Measurements from ENCODE around the gene BMP10. TPM values are rescaled to one million over a fixed set of nuclear protein-coding genes. Genes with fewer than 3 reads are reported as not detected.

The BMP10 gene
- total RNA-seq, 1 experiment from 2014 or later, result not detected

DNA sequence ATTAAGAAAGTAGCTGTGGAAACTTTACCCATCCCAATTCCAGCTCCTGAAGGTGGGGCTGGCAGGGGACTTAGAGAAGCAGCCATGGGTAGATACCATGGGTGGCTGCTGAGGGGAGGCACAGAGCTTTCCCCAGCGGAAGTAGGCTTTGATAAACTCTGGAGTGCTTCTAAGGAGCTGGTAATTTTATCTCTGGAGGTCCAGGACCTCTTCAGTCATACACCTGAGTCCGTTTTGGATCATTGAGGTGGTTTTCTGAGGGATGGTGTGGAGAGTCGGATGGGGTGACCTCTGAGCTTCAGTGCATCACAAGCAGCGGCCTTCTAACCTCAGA, 36.7 kb upstream of the BMP10 start:
- peaks cover 0 to 10% (median 0%) of the 10 kb centered on the region in 3 experiments; a peak in 2 of 7 replicates for H3K36me3 Mint-ChIP-seq (ENCODE audit: insufficient read depth in 1 of 3, low read depth in 3 of 3)
- H2AFZ ChIP-seq (ENCODE audit: low read length), result no peak overlapping the region
- H3K27me3 Mint-ChIP-seq (ENCODE audit: low read depth), result no peaks in the 10 kb centered on the region

More for the DNA sequence above, 36.7 kb upstream of the BMP10 start:
- peak overlapping the region; percentile 76 for H2BK20ac ChIP-seq (ENCODE audit: low read depth, low read length, poor library complexity, severe bottlenecking)
- Mint-ChIP-seq H3K9me3 (peaks cover 6 to 19% of the 10 kb centered on the region in 2 experiments; a peak in 3 of 5 replicates), H3K27ac (peak overlapping the region in 1 of 3 experiments; percentile 78; a peak in 2 of 7 replicates), H3K4me1 (peaks cover 17 to 20% of the 10 kb centered on the region in 2 experiments), H3K4me3 (no peak overlapping the region)
- H3K18ac ChIP-seq (ENCODE audit: insufficient read length, low read depth, low read length), result peak overlapping the region; percentile 61
- no peak overlapping the region for H3K56ac ChIP-seq (ENCODE audit: insufficient read length, low read depth, low read length)
- no peak overlapping the region for H3K23ac ChIP-seq (ENCODE audit: insufficient read length, low read depth, low read length)
- whole genome bisulfite sequencing (ENCODE audit: extremely low coverage, insufficient read length, low lambda C conversion rate), result no CpG with 5 or more reads among the region's 4 CpGs
- H3K23me2 ChIP-seq (ENCODE audit: insufficient read length, low read depth, low read length, poor library complexity, severe bottlenecking), result no peaks in the 10 kb centered on the region
- no peak overlapping the region for H2BK120ac ChIP-seq (ENCODE audit: low read depth, low read length, poor library complexity, severe bottlenecking)
- no peak overlapping the region for H3T11ph ChIP-seq (ENCODE audit: low read length)
- no peaks in the 10 kb centered on the region for H3K27me3 ChIP-seq (ENCODE audit: insufficient read depth, low read length)
- H4K91ac ChIP-seq (ENCODE audit: insufficient read length, low read depth, low read length), result no peak overlapping the region
- H2BK5ac ChIP-seq (ENCODE audit: insufficient read length, low read length), result no peak overlapping the region
- H3K9ac ChIP-seq (ENCODE audit: extremely low read depth, insufficient read length, low read length), result no peak overlapping the region
- H3K14ac ChIP-seq (ENCODE audit: insufficient read depth, low read length), result no peak overlapping the region; the same call in 1 of the 2 replicates
- no peak overlapping the region for H3K4me2 ChIP-seq (ENCODE audit: insufficient read depth, insufficient read length, low read length)
- no peak overlapping the region for H2BK12ac ChIP-seq (ENCODE audit: insufficient read length, low read depth, low read length)
- no peaks in the 10 kb centered on the region for H3K9me3 ChIP-seq (ENCODE audit: control insufficient read depth, low read depth, low read length)
- no peaks in the 10 kb centered on the region for H3K79me1 ChIP-seq (ENCODE audit: insufficient read depth, low read depth, low read length, poor library complexity, severe bottlenecking)
- H4K5ac ChIP-seq (ENCODE audit: insufficient read length, low read depth, low read length), result no peak overlapping the region
- no peaks in the 10 kb centered on the region for H4K20me1 ChIP-seq (ENCODE audit: control insufficient read depth, insufficient read depth, insufficient read length)
- peaks cover 5% of the 10 kb centered on the region for H3K4me1 ChIP-seq (ENCODE audit: insufficient read depth, low read length)
- H3K4ac ChIP-seq (ENCODE audit: low read depth, low read length), result no peak overlapping the region; the same call in 1 of the 2 replicates
- H3K79me2 ChIP-seq (ENCODE audit: insufficient read depth, low read length), result no peaks in the 10 kb centered on the region
- TF ChIP-seq, protein P1, sequence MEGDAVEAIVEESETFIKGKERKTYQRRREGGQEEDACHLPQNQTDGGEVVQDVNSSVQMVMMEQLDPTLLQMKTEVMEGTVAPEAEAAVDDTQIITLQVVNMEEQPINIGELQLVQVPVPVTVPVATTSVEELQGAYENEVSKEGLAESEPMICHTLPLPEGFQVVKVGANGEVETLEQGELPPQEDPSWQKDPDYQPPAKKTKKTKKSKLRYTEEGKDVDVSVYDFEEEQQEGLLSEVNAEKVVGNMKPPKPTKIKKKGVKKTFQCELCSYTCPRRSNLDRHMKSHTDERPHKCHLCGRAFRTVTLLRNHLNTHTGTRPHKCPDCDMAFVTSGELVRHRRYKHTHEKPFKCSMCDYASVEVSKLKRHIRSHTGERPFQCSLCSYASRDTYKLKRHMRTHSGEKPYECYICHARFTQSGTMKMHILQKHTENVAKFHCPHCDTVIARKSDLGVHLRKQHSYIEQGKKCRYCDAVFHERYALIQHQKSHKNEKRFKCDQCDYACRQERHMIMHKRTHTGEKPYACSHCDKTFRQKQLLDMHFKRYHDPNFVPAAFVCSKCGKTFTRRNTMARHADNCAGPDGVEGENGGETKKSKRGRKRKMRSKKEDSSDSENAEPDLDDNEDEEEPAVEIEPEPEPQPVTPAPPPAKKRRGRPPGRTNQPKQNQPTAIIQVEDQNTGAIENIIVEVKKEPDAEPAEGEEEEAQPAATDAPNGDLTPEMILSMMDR (conservative IDR thresholded peaks at IDR 0.05), result no peak
- DNase-seq, result no peak
- H3K27ac ChIP-seq (ENCODE audit: insufficient read length, low read depth, low read length), result no peak overlapping the region
- no peak overlapping the region for H2BK15ac ChIP-seq (ENCODE audit: low read depth, low read length)
- no peak overlapping the region for H2AK5ac ChIP-seq (ENCODE audit: insufficient read length, low read length)
- no peak overlapping the region for H4K8ac ChIP-seq (replicated peaks; ENCODE audit: insufficient read length, low read depth, low read length)

All from H9 (cell line).